ENCODE measurements around the gene GCK. TPM values are rescaled to one million over a fixed set of nuclear protein-coding genes. Genes with fewer than 3 reads are reported as not detected.

Gene GCK
- total RNA-seq, 2 donors from 2014 or later: 1.3 to 2.1 TPM

- 80 to 92% methylated on average over 19 to 25 of the region's 26 CpGs for WGBS, 2 donors
- DNase-seq (no peak), ATAC-seq (no peak)
- intact Hi-C loops (cut with DNase I): no loop called here
- H3K9me3 ChIP-seq: no peaks in the 10 kb centered on the region
- H3K4me3 ChIP-seq: no peak overlapping the region
- H3K27ac ChIP-seq: no peak overlapping the region
- no peak for TF ChIP-seq POLR2A (IDR thresholded peaks at IDR 0.05)
- TF ChIP-seq CTCF (IDR thresholded peaks at IDR 0.05): no peak
- no peaks in the 10 kb centered on the region for H3K36me3 ChIP-seq (replicated peaks in 1 of 2; ENCODE audit: insufficient read depth in 1 of 2, low read depth in 2 of 2)
- peaks cover 6% of the 10 kb centered on the region for H3K4me1 ChIP-seq
- H3K27me3 ChIP-seq: no peaks in the 10 kb centered on the region
Measured at GRCh38 chr7:44218418-44219201, 29.4 kb upstream of the GCK start.

DNA sequence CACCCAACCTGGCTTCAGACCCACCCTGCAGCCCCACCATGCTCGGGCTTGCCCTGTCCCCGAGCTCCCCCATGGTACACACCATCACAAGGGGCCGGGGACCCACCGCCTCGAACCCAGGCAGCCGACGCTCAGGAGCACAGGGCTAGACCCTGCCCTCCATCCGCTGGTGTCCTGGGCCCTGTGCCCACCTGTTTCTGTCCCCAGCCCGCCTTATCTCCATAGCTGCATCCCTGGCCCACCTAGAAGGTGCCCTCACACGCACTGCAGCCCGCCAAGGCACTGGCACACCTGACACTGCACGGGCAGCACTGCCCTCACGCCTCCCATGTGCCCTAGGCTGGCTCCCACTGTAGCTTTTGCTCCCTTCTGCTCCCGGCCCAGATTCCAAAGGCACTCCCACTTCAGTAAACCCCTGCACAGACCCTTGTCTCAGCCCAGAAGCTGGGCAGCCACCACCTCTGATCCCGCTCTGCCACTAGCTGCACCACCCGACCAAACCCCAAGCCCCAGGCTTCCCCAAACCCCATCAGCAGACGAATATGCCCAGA lies 28.7 kb upstream of the GCK start:
- H3K27ac ChIP-seq: no peak overlapping the region
- WGBS, 2 donors: 74 to 75% methylated on average over 4 to 14 of the region's 17 CpGs
- TF ChIP-seq CTCF (IDR thresholded peaks at IDR 0.05): no peak
- no peak for TF ChIP-seq POLR2A (IDR thresholded peaks at IDR 0.05)
- no peaks in the 10 kb centered on the region for H3K36me3 ChIP-seq (replicated peaks in 1 of 2; ENCODE audit: insufficient read depth in 1 of 2, low read depth in 2 of 2)
- intact Hi-C loops (cut with DNase I): no loop called here
- H3K27me3 ChIP-seq: no peaks in the 10 kb centered on the region
- H3K4me3 ChIP-seq: no peak overlapping the region
- no peaks in the 10 kb centered on the region for H3K4me1 ChIP-seq
- no peak for ATAC-seq
- DNase-seq: no peak
- H3K9me3 ChIP-seq: no peaks in the 10 kb centered on the region

GRCh38 chr7:44217223-44217714 lies 28.0 kb upstream of the GCK start:
- H3K4me1 ChIP-seq: no peaks in the 10 kb centered on the region
- no peak overlapping the region for H3K4me3 ChIP-seq
- intact Hi-C loops (cut with DNase I): no loop called here
- H3K9me3 ChIP-seq: no peaks in the 10 kb centered on the region
- H3K27me3 ChIP-seq: no peaks in the 10 kb centered on the region
- DNase-seq: no peak
- no peaks in the 10 kb centered on the region for H3K36me3 ChIP-seq (replicated peaks in 1 of 2; ENCODE audit: insufficient read depth in 1 of 2, low read depth in 2 of 2)
- TF ChIP-seq POLR2A (IDR thresholded peaks at IDR 0.05): no peak
- TF ChIP-seq CTCF (IDR thresholded peaks at IDR 0.05): no peak
- WGBS, 2 donors: 82 to 84% methylated on average over 19 of the region's 19 CpGs
- no peak for ATAC-seq
- no peak overlapping the region for H3K27ac ChIP-seq

GRCh38 chr7:44216521-44217222 lies 27.4 kb upstream of the GCK start:
- no peaks in the 10 kb centered on the region for H3K27me3 ChIP-seq
- intact Hi-C loops (cut with DNase I): no loop called here
- DNase-seq: peak in 1 of 4 donors; percentile 40
- no peak for ATAC-seq
- peaks cover 0 to 1% of the 10 kb centered on the region in 2 donors for H3K36me3 ChIP-seq (replicated peaks in 1 of 2; ENCODE audit: insufficient read depth in 1 of 2, low read depth in 2 of 2)
- TF ChIP-seq CTCF (IDR thresholded peaks at IDR 0.05) (no peak), POLR2A (IDR thresholded peaks at IDR 0.05) (no peak)
- H3K9me3 ChIP-seq: no peaks in the 10 kb centered on the region
- H3K4me1 ChIP-seq: no peaks in the 10 kb centered on the region
- 72 to 73% methylated on average over 8 to 12 of the region's 13 CpGs for WGBS, 2 donors
- no peak overlapping the region for H3K27ac ChIP-seq
- H3K4me3 ChIP-seq: no peak overlapping the region
